ENCODE measurements around the gene KRTAP10-12.
"Not testable (repeated sequence)": the region's sequence is repeated elsewhere in the genome, so short reads cannot be mapped to it uniquely, and the experiment has no call there.

Gene KRTAP10-12

DNA sequence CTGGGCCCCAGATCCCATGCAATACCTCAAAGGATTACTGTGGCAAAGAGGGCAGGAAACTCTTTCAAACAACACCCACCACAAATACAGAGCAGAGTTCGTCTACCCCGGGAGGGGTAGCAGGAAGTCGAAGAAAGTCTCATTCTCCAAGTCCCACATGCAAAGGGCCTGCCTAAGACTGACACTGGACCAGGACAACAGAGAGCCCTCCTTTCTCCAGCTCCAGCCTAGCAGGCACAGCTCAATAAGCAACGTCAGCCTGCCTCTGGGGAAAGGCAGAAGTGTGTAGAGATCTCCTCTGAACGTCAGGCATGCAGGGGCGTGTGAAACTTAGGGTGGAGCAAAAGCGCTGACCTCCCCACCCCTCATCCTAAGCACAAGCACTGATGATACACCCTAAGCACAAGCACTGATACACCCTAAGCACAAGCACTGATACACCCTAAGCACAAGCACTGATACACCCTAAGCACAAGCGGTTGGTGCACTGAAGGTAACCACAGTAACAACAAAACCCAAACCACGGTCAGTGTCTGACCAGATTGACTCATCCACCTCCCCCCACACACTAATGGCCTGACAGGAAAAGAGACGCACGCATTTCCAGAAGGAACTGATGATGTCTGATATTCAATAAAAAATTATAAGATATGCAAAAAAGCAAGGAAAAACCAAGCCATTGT is 37.9 kb upstream of the KRTAP10-12 start:
- Histone ChIP-seq H3K79me2 (ENCODE audit: low read length) (no peaks in the 10 kb centered on the region), H3K27ac (ENCODE audit: low read length) (no peak overlapping the region), H3K27me3 (ENCODE audit: low read depth, low read length) (no peaks in the 10 kb centered on the region), H3K36me3 (replicated peaks; ENCODE audit: low read depth, low read length) (no peaks in the 10 kb centered on the region), H2AFZ (ENCODE audit: low read depth, low read length) (no peak overlapping the region), H3K4me3 (ENCODE audit: low read length) (no peak overlapping the region), H3K9me3 (ENCODE audit: insufficient read depth, low read length) (no peaks in the 10 kb centered on the region), H4K20me1 (ENCODE audit: insufficient read depth, low read length) (no peaks in the 10 kb centered on the region), H3K4me1 (ENCODE audit: low read length) (no peaks in the 10 kb centered on the region), H3K9ac (ENCODE audit: low read length) (no peak overlapping the region), H3K4me2 (ENCODE audit: low read length) (no peak overlapping the region)
- TF ChIP-seq EZH2phosphoT487 (IDR thresholded peaks at IDR 0.05; ENCODE audit: low read depth) = no peak
- TF ChIP-seq, protein P1, sequence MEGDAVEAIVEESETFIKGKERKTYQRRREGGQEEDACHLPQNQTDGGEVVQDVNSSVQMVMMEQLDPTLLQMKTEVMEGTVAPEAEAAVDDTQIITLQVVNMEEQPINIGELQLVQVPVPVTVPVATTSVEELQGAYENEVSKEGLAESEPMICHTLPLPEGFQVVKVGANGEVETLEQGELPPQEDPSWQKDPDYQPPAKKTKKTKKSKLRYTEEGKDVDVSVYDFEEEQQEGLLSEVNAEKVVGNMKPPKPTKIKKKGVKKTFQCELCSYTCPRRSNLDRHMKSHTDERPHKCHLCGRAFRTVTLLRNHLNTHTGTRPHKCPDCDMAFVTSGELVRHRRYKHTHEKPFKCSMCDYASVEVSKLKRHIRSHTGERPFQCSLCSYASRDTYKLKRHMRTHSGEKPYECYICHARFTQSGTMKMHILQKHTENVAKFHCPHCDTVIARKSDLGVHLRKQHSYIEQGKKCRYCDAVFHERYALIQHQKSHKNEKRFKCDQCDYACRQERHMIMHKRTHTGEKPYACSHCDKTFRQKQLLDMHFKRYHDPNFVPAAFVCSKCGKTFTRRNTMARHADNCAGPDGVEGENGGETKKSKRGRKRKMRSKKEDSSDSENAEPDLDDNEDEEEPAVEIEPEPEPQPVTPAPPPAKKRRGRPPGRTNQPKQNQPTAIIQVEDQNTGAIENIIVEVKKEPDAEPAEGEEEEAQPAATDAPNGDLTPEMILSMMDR (IDR thresholded peaks at IDR 0.05; ENCODE audit: low read depth, low read length) = no peak

GRCh38 chr21:44661567-44661966 is 35.4 kb upstream of the KRTAP10-12 start:
- H3K4me2 ChIP-seq (ENCODE audit: low read length); H3K27ac ChIP-seq (ENCODE audit: low read length); H3K4me1 ChIP-seq (ENCODE audit: low read length); H3K36me3 ChIP-seq (replicated peaks; ENCODE audit: low read depth, low read length); H3K9ac ChIP-seq (ENCODE audit: low read length); H3K27me3 ChIP-seq (ENCODE audit: low read depth, low read length); H2AFZ ChIP-seq (ENCODE audit: low read depth, low read length); H3K9me3 ChIP-seq (ENCODE audit: insufficient read depth, low read length); H3K79me2 ChIP-seq (ENCODE audit: low read length); H3K4me3 ChIP-seq (ENCODE audit: low read length); H4K20me1 ChIP-seq (ENCODE audit: insufficient read depth, low read length): not testable (repeated sequence)

GRCh38 chr21:44664691-44665090 is 32.3 kb upstream of the KRTAP10-12 start:
- no peaks in the 10 kb centered on the region; the same call in 1 of the 2 replicates for H3K27me3 ChIP-seq (ENCODE audit: low read depth, low read length)
- no peaks in the 10 kb centered on the region for H3K9me3 ChIP-seq (ENCODE audit: insufficient read depth, low read length)
- no peak overlapping the region for H2AFZ ChIP-seq (ENCODE audit: low read depth, low read length)
- H3K9ac ChIP-seq (ENCODE audit: low read length) = no peak overlapping the region
- no peak overlapping the region for H3K4me3 ChIP-seq (ENCODE audit: low read length)
- H3K79me2 ChIP-seq (ENCODE audit: low read length) = no peaks in the 10 kb centered on the region
- TF ChIP-seq, protein P1 (IDR thresholded peaks at IDR 0.05; ENCODE audit: low read depth, low read length) = no peak
- TF ChIP-seq EZH2phosphoT487 (IDR thresholded peaks at IDR 0.05; ENCODE audit: low read depth) = no peak
- no peak overlapping the region for H3K4me2 ChIP-seq (ENCODE audit: low read length)
- H3K36me3 ChIP-seq (replicated peaks; ENCODE audit: low read depth, low read length) = no peaks in the 10 kb centered on the region
- no peaks in the 10 kb centered on the region for H3K4me1 ChIP-seq (ENCODE audit: low read length)
- no peak overlapping the region for H3K27ac ChIP-seq (ENCODE audit: low read length)
- no peaks in the 10 kb centered on the region for H4K20me1 ChIP-seq (ENCODE audit: insufficient read depth, low read length)

GRCh38 chr21:44666401-44667320 is 30.3 kb upstream of the KRTAP10-12 start, which contains the start of gene KRTAP12-2:
Gene KRTAP12-2 (minus strand): TSS chr21:44666927. CDS start chr21:44666886, 41 bp downstream.
- Histone ChIP-seq H4K20me1 (ENCODE audit: insufficient read depth, low read length) (no peaks in the 10 kb centered on the region), H3K9ac (ENCODE audit: low read length) (no peak within 1 kb of the TSS), H2AFZ (ENCODE audit: low read depth, low read length) (no peak within 1 kb of the TSS), H3K4me2 (ENCODE audit: low read length) (no peak within 1 kb of the TSS), H3K4me1 (ENCODE audit: low read length) (no peaks in the 10 kb centered on the region), H3K36me3 (replicated peaks; ENCODE audit: low read depth, low read length) (no peaks in the 10 kb centered on the region), H3K27me3 (ENCODE audit: low read depth, low read length) (no peaks in the 10 kb centered on the region; the same call in 1 of the 2 replicates), H3K27ac (ENCODE audit: low read length) (no peak within 1 kb of the TSS), H3K4me3 (ENCODE audit: low read length) (no peak within 1 kb of the TSS), H3K79me2 (ENCODE audit: low read length) (no peaks in the 10 kb centered on the region), H3K9me3 (ENCODE audit: insufficient read depth, low read length) (no peaks in the 10 kb centered on the region)
- TF ChIP-seq EZH2phosphoT487 (IDR thresholded peaks at IDR 0.05; ENCODE audit: low read depth) = no peak
- TF ChIP-seq, protein P1 (IDR thresholded peaks at IDR 0.05; ENCODE audit: low read depth, low read length) = no peak
